ENCODE results near the gene TOP1. TPM values are rescaled to one million over a fixed set of nuclear protein-coding genes. Genes with fewer than 3 reads are reported as not detected.
A peak's percentile ranks its signal among the peaks of the same experiment; 100 is the strongest.

Gene TOP1
- total RNA-seq, 2 experiments from 2014 or later: 72.6 to 75.2 TPM

GRCh38 chr20:41163821-41164220 is 135.2 kb downstream of the TOP1 start:
- H3K4me3 Mint-ChIP-seq: no peak overlapping the region
- DNase-seq: no peak
- H3K27me3 Mint-ChIP-seq: no peaks in the 10 kb centered on the region
- H3K36me3 Mint-ChIP-seq: peaks cover 66% of the 10 kb centered on the region
- POLR2A ChIA-PET: interaction anchor here (1.2 to 15.7 kb wide), 2 partner anchors 9 to 22 kb away, joined by 4 to 505 read pairs; partner anchors contain the start of gene PLCG1
- no peaks in the 10 kb centered on the region for H3K9me3 Mint-ChIP-seq
- peaks cover 70% of the 10 kb centered on the region for H3K4me1 Mint-ChIP-seq
- ATAC-seq (ENCODE audit: low read depth): no peak
- no peak overlapping the region for H3K27ac Mint-ChIP-seq

GRCh38 chr20:41165001-41165882 is 136.6 kb downstream of the TOP1 start:
- no peak overlapping the region for H3K27ac Mint-ChIP-seq
- no peak overlapping the region for H3K4me3 Mint-ChIP-seq
- no peak for DNase-seq
- POLR2A ChIA-PET: interaction anchor here (0.6 to 1.5 kb wide), 4 partner anchors 23 to 27 kb away, joined by 3 to 4 read pairs (median 3); no protein-coding TSS in a partner anchor
- no peak for ATAC-seq (ENCODE audit: low read depth)
- no peaks in the 10 kb centered on the region for H3K27me3 Mint-ChIP-seq
- H3K9me3 Mint-ChIP-seq: no peaks in the 10 kb centered on the region
- H3K36me3 Mint-ChIP-seq: peaks cover 56% of the 10 kb centered on the region
- peaks cover 62% of the 10 kb centered on the region for H3K4me1 Mint-ChIP-seq

GRCh38 chr20:41166201-41167117 is 137.8 kb downstream of the TOP1 start:
- Mint-ChIP-seq H3K27ac (peak overlapping the region; percentile 68), H3K36me3 (peaks cover 54% of the 10 kb centered on the region), H3K27me3 (no peaks in the 10 kb centered on the region), H3K9me3 (no peaks in the 10 kb centered on the region), H3K4me1 (peaks cover 53% of the 10 kb centered on the region), H3K4me3 (no peak overlapping the region)
- ATAC-seq (ENCODE audit: low read depth): no peak
- POLR2A ChIA-PET: interaction anchor here (1.0 to 5.4 kb wide), 4 partner anchors 8 to 27 kb away, joined by 3 to 36 read pairs (median 4); no protein-coding TSS in a partner anchor
- DNase-seq: peak; percentile 22

- no peaks in the 10 kb centered on the region for H3K9me3 Mint-ChIP-seq
- DNase-seq (peak; percentile 24), ATAC-seq (ENCODE audit: low read depth) (no peak)
- H3K36me3 Mint-ChIP-seq: peaks cover 55% of the 10 kb centered on the region
- POLR2A ChIA-PET: interaction anchor here (0.8 to 5.4 kb wide), 4 partner anchors 9 to 26 kb away, joined by 3 to 36 read pairs (median 3); no protein-coding TSS in a partner anchor
- H3K27ac Mint-ChIP-seq: peak overlapping the region; percentile 68
- H3K27me3 Mint-ChIP-seq: no peaks in the 10 kb centered on the region
- H3K4me1 Mint-ChIP-seq: peaks cover 52% of the 10 kb centered on the region
- no peak overlapping the region for H3K4me3 Mint-ChIP-seq
These were observed 138.5 kb downstream of the TOP1 start for GRCh38 chr20:41167118-41167470.

- H3K9me3 Mint-ChIP-seq: no peaks in the 10 kb centered on the region
- ATAC-seq (ENCODE audit: low read depth) (peak; percentile 9), DNase-seq (peak; percentile 30)
- H3K27ac Mint-ChIP-seq: peak overlapping the region; percentile 68
- POLR2A ChIA-PET: interaction anchor here (0.8 to 5.4 kb wide), 4 partner anchors 10 to 29 kb away, joined by 3 to 36 read pairs (median 3); no protein-coding TSS in a partner anchor
- H3K27me3 Mint-ChIP-seq: no peaks in the 10 kb centered on the region
- H3K4me3 Mint-ChIP-seq: no peak overlapping the region
- H3K36me3 Mint-ChIP-seq: peaks cover 54% of the 10 kb centered on the region
- H3K4me1 Mint-ChIP-seq: peaks cover 52% of the 10 kb centered on the region
These were observed 139.0 kb downstream of the TOP1 start for GRCh38 chr20:41167481-41168253.

GRCh38 chr20:41168281-41169161 is 139.9 kb downstream of the TOP1 start:
- no peaks in the 10 kb centered on the region for H3K27me3 Mint-ChIP-seq
- no peak overlapping the region for H3K4me3 Mint-ChIP-seq
- ATAC-seq (ENCODE audit: low read depth): no peak
- peaks cover 55% of the 10 kb centered on the region for H3K4me1 Mint-ChIP-seq
- POLR2A ChIA-PET: interaction anchor here (1.2 to 5.4 kb wide), 2 partner anchors 10 to 30 kb away, joined by 3 to 36 read pairs; no protein-coding TSS in a partner anchor
- DNase-seq: peak; percentile 27
- no peaks in the 10 kb centered on the region for H3K9me3 Mint-ChIP-seq
- peaks cover 52% of the 10 kb centered on the region for H3K36me3 Mint-ChIP-seq
- H3K27ac Mint-ChIP-seq: peak overlapping the region; percentile 68

- no peak for ATAC-seq (ENCODE audit: low read depth)
- H3K27me3 Mint-ChIP-seq: no peaks in the 10 kb centered on the region
- H3K36me3 Mint-ChIP-seq: peaks cover 52% of the 10 kb centered on the region
- peaks cover 50% of the 10 kb centered on the region for H3K4me1 Mint-ChIP-seq
- POLR2A ChIA-PET: interaction anchor here (5.4 kb wide), 1 partner anchor 11 kb away, joined by 36 read pairs; no protein-coding TSS in a partner anchor
- no peak for DNase-seq
- no peak overlapping the region for H3K4me3 Mint-ChIP-seq
- H3K9me3 Mint-ChIP-seq: no peaks in the 10 kb centered on the region
- H3K27ac Mint-ChIP-seq: no peak overlapping the region
These were observed 140.6 kb downstream of the TOP1 start for GRCh38 chr20:41169162-41169690.

- Mint-ChIP-seq H3K27ac (no peak overlapping the region), H3K27me3 (no peaks in the 10 kb centered on the region), H3K4me3 (no peak overlapping the region), H3K36me3 (peaks cover 50% of the 10 kb centered on the region), H3K4me1 (peaks cover 51% of the 10 kb centered on the region), H3K9me3 (no peaks in the 10 kb centered on the region)
- DNase-seq (peak; percentile 25), ATAC-seq (ENCODE audit: low read depth) (no peak)
- POLR2A ChIA-PET: interaction anchor here (5.4 kb wide), 1 partner anchor 12 kb away, joined by 36 read pairs; no protein-coding TSS in a partner anchor
These were observed 141.2 kb downstream of the TOP1 start for GRCh38 chr20:41169791-41170351.

GRCh38 chr20:41170386-41171105 is 141.9 kb downstream of the TOP1 start:
- Mint-ChIP-seq H3K4me3 (no peak overlapping the region), H3K4me1 (peaks cover 48% of the 10 kb centered on the region), H3K9me3 (no peaks in the 10 kb centered on the region), H3K36me3 (peaks cover 51% of the 10 kb centered on the region), H3K27ac (peak overlapping the region; percentile 17), H3K27me3 (no peaks in the 10 kb centered on the region)
- ATAC-seq (ENCODE audit: low read depth) (no peak), DNase-seq (no peak)
- POLR2A ChIA-PET: interaction anchor here (0.6 to 5.4 kb wide), 5 partner anchors 13 to 68 kb away, joined by 3 to 36 read pairs (median 6); no protein-coding TSS in a partner anchor

- H3K27me3 Mint-ChIP-seq: no peaks in the 10 kb centered on the region
- ATAC-seq (ENCODE audit: low read depth) (no peak), DNase-seq (peak; percentile 28)
- POLR2A ChIA-PET: interaction anchor here (0.5 to 2.0 kb wide), 4 partner anchors 10 to 30 kb away, joined by 3 to 11 read pairs (median 7); no protein-coding TSS in a partner anchor
- H3K27ac Mint-ChIP-seq: peak overlapping the region; percentile 59
- peaks cover 44% of the 10 kb centered on the region for H3K36me3 Mint-ChIP-seq
- peaks cover 45% of the 10 kb centered on the region for H3K4me1 Mint-ChIP-seq
- no peak overlapping the region for H3K4me3 Mint-ChIP-seq
- no peaks in the 10 kb centered on the region for H3K9me3 Mint-ChIP-seq
These were observed 143.2 kb downstream of the TOP1 start for GRCh38 chr20:41171736-41172295.

All from activated naive CD8-positive, alpha-beta T cell treated with anti-CD3 and anti-CD28 coated beads, Interleukin-2, amount 10 ng/mL, durations not matched to agents 7 days and 5 days (primary cell).